SK-N-SH treated with all-trans-retinoic acid at 6 μM for 48 hours (cell line): ENCODE measurements around the gene SLC12A9.

Source experiments
- ATAC-seq: fragments of 200-7000 bp; cut with Tn5 transposase; 3 replicates; pipeline ENCODE4 v1.9.1; 2020; ENCODE audit warnings: mild to moderate bottlenecking, moderate library complexity
- ARNTL ChIP-seq: fragments of 450-650 bp; formaldehyde crosslinking; IDR thresholded peaks from 2 replicates; pipeline ENCODE4 v1.5.0; 2020; ENCODE audit warnings: low read depth, mild to moderate bottlenecking, moderate library complexity, borderline replicate concordance
- BACH2 ChIP-seq: fragments of 250-450 bp; sonication (Bioruptor Pico); IDR thresholded peaks from 2 replicates; pipeline ENCODE4 v1.9.0; 2021; ENCODE audit warnings: mild to moderate bottlenecking, borderline replicate concordance
- CREB5 ChIP-seq: fragments of 250-450 bp; sonication (Bioruptor Pico); IDR thresholded peaks from 2 replicates; pipeline ENCODE4 v1.5.1; 2020; ENCODE audit warnings: low read depth, mild to moderate bottlenecking, moderate library complexity
- CSDC2 ChIP-seq: fragments of 250-450 bp; sonication (Bioruptor Pico); IDR thresholded peaks from 2 replicates; pipeline ENCODE4 v1.5.0; 2020; ENCODE audit warnings: mild to moderate bottlenecking, moderate library complexity
- CSRNP3 ChIP-seq: fragments of 250-450 bp; sonication (Bioruptor Pico); IDR thresholded peaks from 2 replicates; pipeline ENCODE4 v1.5.1; 2021; ENCODE audit warnings: mild to moderate bottlenecking, moderate library complexity
- ESRRG ChIP-seq: fragments of 250-450 bp; sonication (Bioruptor Pico); IDR thresholded peaks from 2 replicates; pipeline ENCODE4 v1.6.1; 2021; ENCODE audit warnings: mild to moderate bottlenecking
- GLIS3 ChIP-seq: fragments of 250-450 bp; sonication (Bioruptor Pico); IDR thresholded peaks from 2 replicates; pipeline ENCODE4 v1.5.0; 2020; ENCODE audit warnings: mild to moderate bottlenecking, moderate library complexity
- ISL1 ChIP-seq: fragments of 250-450 bp; sonication (Bioruptor Pico); IDR thresholded peaks from 2 replicates; pipeline ENCODE4 v2.1.2; 2022; ENCODE audit warnings: mild to moderate bottlenecking, moderate library complexity
- OSR1 ChIP-seq: fragments of 250-450 bp; sonication (Bioruptor Pico); IDR thresholded peaks from 2 replicates; pipeline ENCODE4 v1.8.0; 2022; ENCODE audit warnings: moderate library complexity, mild to moderate bottlenecking, inconsistent platforms
- PATZ1 ChIP-seq: fragments of 250-450 bp; sonication (Bioruptor Pico); IDR thresholded peaks from 2 replicates; pipeline ENCODE4 v1.8.0; 2020; ENCODE audit warnings: mild to moderate bottlenecking, moderate library complexity, borderline replicate concordance
- POU6F1 ChIP-seq: fragments of 250-450 bp; sonication (Bioruptor Pico); IDR thresholded peaks from 2 replicates; pipeline ENCODE4 v1.8.0; 2021; ENCODE audit warnings: low read depth, mild to moderate bottlenecking, moderate library complexity, borderline replicate concordance
- RARB ChIP-seq: fragments of 250-450 bp; sonication (Bioruptor Pico); IDR thresholded peaks from 2 replicates; pipeline ENCODE4 v1.8.0; 2021; ENCODE audit warnings: mild to moderate bottlenecking, moderate library complexity
- SNAI2 ChIP-seq: fragments of 250-450 bp; sonication (Bioruptor Pico); IDR thresholded peaks from 2 replicates; pipeline ENCODE4 v1.5.0; 2020; ENCODE audit warnings: mild to moderate bottlenecking, moderate library complexity
- TCF4 ChIP-seq: fragments of 250-450 bp; sonication (Bioruptor Pico); IDR thresholded peaks from 2 replicates; pipeline ENCODE4 v1.8.0; 2021; ENCODE audit warnings: mild to moderate bottlenecking, moderate library complexity, borderline replicate concordance
- TOX ChIP-seq: fragments of 250-450 bp; sonication (Bioruptor Pico); IDR thresholded peaks from 2 replicates; pipeline ENCODE4 v1.8.0; 2021; ENCODE audit warnings: mild to moderate bottlenecking, moderate library complexity, borderline replicate concordance
- TSHZ2 ChIP-seq: fragments of 250-450 bp; sonication (Bioruptor Pico); IDR thresholded peaks from 2 replicates; pipeline ENCODE4 v1.5.0; 2020; ENCODE audit warnings: mild to moderate bottlenecking, moderate library complexity
- ZC3H10 ChIP-seq: fragments of 250-450 bp; sonication (Bioruptor Pico); IDR thresholded peaks from 2 replicates; pipeline ENCODE4 v1.5.1; 2021; ENCODE audit warnings: mild to moderate bottlenecking, moderate library complexity
- ZFP3 ChIP-seq: fragments of 250-450 bp; sonication (Bioruptor Pico); IDR thresholded peaks from 2 replicates; pipeline ENCODE4 v1.5.0; 2020; ENCODE audit warnings: mild to moderate bottlenecking, moderate library complexity
- ZNF565 ChIP-seq: fragments of 450-650 bp; formaldehyde crosslinking; conservative IDR thresholded peaks from 2 replicates; pipeline ENCODE4 v1.5.0; 2020; ENCODE audit warnings: low read depth, mild to moderate bottlenecking, moderate library complexity
- ZNF70 ChIP-seq: fragments of 450-650 bp; formaldehyde crosslinking; IDR thresholded peaks from 2 replicates; pipeline ENCODE4 v1.5.0; 2020; ENCODE audit warnings: mild to moderate bottlenecking, moderate library complexity
- ZNF8 ChIP-seq: fragments of 450-650 bp; formaldehyde crosslinking; IDR thresholded peaks from 2 replicates; pipeline ENCODE4 v1.5.0; 2020; ENCODE audit warnings: mild to moderate bottlenecking, moderate library complexity

The SLC12A9 gene

GRCh38 chr7:100882201-100882600, 29.7 kb downstream of the SLC12A9 start:
- no peak for ATAC-seq
- TF ChIP-seq ZNF70 (CRISPR knock-in tag): no peak
- TF ChIP-seq BACH2 (CRISPR knock-in tag): no peak
- TF ChIP-seq ARNTL (CRISPR knock-in tag): no peak
- no peak for TF ChIP-seq OSR1 (CRISPR knock-in tag)
- TF ChIP-seq CREB5: no peak
- no peak for TF ChIP-seq POU6F1 (CRISPR knock-in tag)
- no peak for TF ChIP-seq PATZ1 (CRISPR knock-in tag)
- no peak for TF ChIP-seq ESRRG (CRISPR knock-in tag)
- TF ChIP-seq RARB: no peak
- no peak for TF ChIP-seq TCF4 (CRISPR knock-in tag)
- TF ChIP-seq ZC3H10 (CRISPR knock-in tag): no peak

GRCh38 chr7:100882785-100883526, 30.4 kb downstream of the SLC12A9 start:
- ATAC-seq: no peak
- TF ChIP-seq ISL1 (CRISPR knock-in tag): no peak
- TF ChIP-seq TSHZ2 (CRISPR knock-in tag): no peak
- TF ChIP-seq ZNF8 (CRISPR knock-in tag): no peak
- TF ChIP-seq TOX (CRISPR knock-in tag): no peak
- no peak for TF ChIP-seq ZNF70 (CRISPR knock-in tag)
- no peak for TF ChIP-seq ZNF565 (CRISPR knock-in tag)
- no peak for TF ChIP-seq CSRNP3
- no peak for TF ChIP-seq ZFP3 (CRISPR knock-in tag)
- no peak for TF ChIP-seq ZC3H10 (CRISPR knock-in tag)
- no peak for TF ChIP-seq ARNTL (CRISPR knock-in tag)
- TF ChIP-seq OSR1 (CRISPR knock-in tag): no peak
- TF ChIP-seq PATZ1 (CRISPR knock-in tag): no peak
- no peak for TF ChIP-seq ESRRG (CRISPR knock-in tag)
- TF ChIP-seq BACH2 (CRISPR knock-in tag): no peak
- no peak for TF ChIP-seq CSDC2 (CRISPR knock-in tag)
- no peak for TF ChIP-seq SNAI2 (CRISPR knock-in tag)
- no peak for TF ChIP-seq GLIS3 (CRISPR knock-in tag)
- no peak for TF ChIP-seq RARB
- TF ChIP-seq TCF4 (CRISPR knock-in tag): no peak
